HG02840 (cell line): Measurements from ENCODE around the gene THSD7B.
"Not testable (repeated sequence)": the region's sequence is repeated elsewhere in the genome, so short reads cannot be mapped to it uniquely, and the experiment has no call there.

Experiments
- ATAC-seq: cut with Tn5 transposase; IDR thresholded peaks from one replicate; pipeline ENCODE4 v1.9.1; 2021; ENCODE audit warnings: mild to moderate bottlenecking, moderate library complexity, moderate number of reproducible peaks; ENCODE audit not compliant: unreplicated experiment, low FRiP score

The THSD7B gene

GRCh38 chr2:137644731-137645130 lies 879.4 kb downstream of the THSD7B start:
- ATAC-seq, result no peak

- ATAC-seq, result no peak
These were observed 888.7 kb downstream of the THSD7B start for GRCh38 chr2:137654046-137654445.

GRCh38 chr2:137655814-137656213 lies 890.5 kb downstream of the THSD7B start:
- no peak for ATAC-seq

GRCh38 chr2:137658433-137658832 lies 893.1 kb downstream of the THSD7B start:
- no peak for ATAC-seq

- ATAC-seq, result no peak
These were observed 894.3 kb downstream of the THSD7B start for GRCh38 chr2:137659616-137660015.

- ATAC-seq, result no peak
These were observed 904.8 kb downstream of the THSD7B start for GRCh38 chr2:137670111-137670510.

- no peak for ATAC-seq
These were observed 907.7 kb downstream of the THSD7B start for GRCh38 chr2:137672989-137673552.

GRCh38 chr2:137674991-137675390 lies 909.6 kb downstream of the THSD7B start:
- ATAC-seq, result no peak

- ATAC-seq, result no peak
These were observed 910.4 kb downstream of the THSD7B start for GRCh38 chr2:137675584-137676327.

- ATAC-seq, result no peak
These were observed 911.0 kb downstream of the THSD7B start for GRCh38 chr2:137676346-137676745.

GRCh38 chr2:137677466-137677865 lies 912.1 kb downstream of the THSD7B start:
- no peak for ATAC-seq

- ATAC-seq, result no peak
These were observed 924.2 kb downstream of the THSD7B start for GRCh38 chr2:137689549-137689948.

GRCh38 chr2:137693534-137693933 lies 928.2 kb downstream of the THSD7B start:
- ATAC-seq, result no peak

- no peak for ATAC-seq
These were observed 931.6 kb downstream of the THSD7B start for GRCh38 chr2:137696916-137697315.

GRCh38 chr2:137700250-137700649 lies 934.9 kb downstream of the THSD7B start:
- ATAC-seq, result not testable (repeated sequence)

- ATAC-seq, result no peak
These were observed 935.3 kb downstream of the THSD7B start for GRCh38 chr2:137700681-137701080.

- ATAC-seq, result no peak
These were observed 940.0 kb downstream of the THSD7B start for GRCh38 chr2:137705296-137705695.

- no peak for ATAC-seq
These were observed 941.7 kb downstream of the THSD7B start for GRCh38 chr2:137706786-137707613.

- no peak for ATAC-seq
These were observed 943.0 kb downstream of the THSD7B start for GRCh38 chr2:137708311-137708710.

- ATAC-seq, result no peak
These were observed 950.4 kb downstream of the THSD7B start for GRCh38 chr2:137715731-137716191.

GRCh38 chr2:137718786-137719185 lies 953.4 kb downstream of the THSD7B start:
- ATAC-seq, result no peak
